Mesothelial cell of epicardium (in vitro differentiated cells): ENCODE measurements around the gene EEF2KMT. TPM values are rescaled to one million over a fixed set of nuclear protein-coding genes. Genes with fewer than 3 reads are reported as not detected.
"Not testable (repeated sequence)": the region's sequence is repeated elsewhere in the genome, so short reads cannot be mapped to it uniquely, and the experiment has no call there.

Experiments
- DNase-seq, 2 experiments: peaks; one replicate each; pipeline ENCODE4 v3.0.0; 2021; ENCODE audit warnings: low spot score in 2 of 2; ENCODE audit not compliant: unreplicated experiment in 2 of 2
- H3K27ac Mint-ChIP-seq: 2 replicates; pipeline ENCODE4 v1.8.0; 2021; ENCODE audit warnings: mixed read lengths
- H3K27me3 Mint-ChIP-seq: 2 replicates; pipeline ENCODE4 v1.8.0; 2021; ENCODE audit warnings: low read depth, mixed read lengths
- H3K36me3 Mint-ChIP-seq: 2 replicates; pipeline ENCODE4 v1.8.0; 2021; ENCODE audit warnings: mixed read lengths
- H3K4me1 Mint-ChIP-seq: 2 replicates; pipeline ENCODE4 v1.8.0; 2021; ENCODE audit warnings: mixed read lengths
- H3K4me3 Mint-ChIP-seq: 2 replicates; pipeline ENCODE4 v1.8.0; 2021; ENCODE audit warnings: mild to moderate bottlenecking, moderate library complexity, mixed read lengths
- H3K9me3 Mint-ChIP-seq: 2 replicates; pipeline ENCODE4 v1.8.0; 2021; ENCODE audit warnings: mixed read lengths
- total RNA-seq: library from RNA; stranded (reverse); gene quantifications from 3 replicates; pipeline ENCODE4 v1.2.1, GENCODE V29; 2021
- TF ChIP-seq, protein P1 (sequence below): fragments of 200-600 bp; sonication (generic); IDR thresholded peaks from one replicate; pipeline ENCODE4 v1.5.0; 2021; ENCODE audit warnings: antibody characterized with exemption; ENCODE audit not compliant: unreplicated experiment

Gene EEF2KMT
- 10.7 to 11.6 TPM (median 11.5 TPM) in 3 replicates for total RNA-seq

GRCh38 chr16:5097470-5098220 is at the start of gene EEF2KMT:
Gene EEF2KMT, minus strand, starts transcription at chr16:5097795. Its CDS starts 56 bp downstream, at chr16:5097739.
- H3K27me3 Mint-ChIP-seq, H3K36me3 Mint-ChIP-seq, H3K9me3 Mint-ChIP-seq: not testable (repeated sequence)
- Mint-ChIP-seq H3K4me3 (peak within 1 kb of the TSS; percentile 83), H3K4me1 (peaks cover 17% of the 10 kb centered on the region), H3K27ac (peak within 1 kb of the TSS; percentile 92)
- DNase-seq = peak; percentile 95 to 97

DNA sequence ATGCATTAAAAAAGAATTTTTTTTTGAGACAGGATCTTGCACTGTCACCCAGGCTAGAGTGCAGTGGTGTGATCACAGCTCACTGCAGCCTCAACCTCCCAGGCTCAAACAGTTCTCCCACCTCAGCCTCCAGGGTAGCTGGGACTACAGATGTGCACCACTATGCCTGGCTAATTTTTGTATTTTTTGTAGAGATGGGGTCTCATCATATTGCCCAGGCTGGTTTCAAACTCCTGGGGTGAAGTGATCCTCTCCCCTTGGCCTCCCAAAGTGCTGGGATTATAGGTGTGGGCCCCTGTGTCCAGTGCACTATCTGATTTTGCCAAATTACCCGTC is 47.0 kb upstream of the EEF2KMT start:
- not testable (repeated sequence) for H3K4me3 Mint-ChIP-seq, H3K36me3 Mint-ChIP-seq, DNase-seq, H3K9me3 Mint-ChIP-seq, H3K4me1 Mint-ChIP-seq, H3K27ac Mint-ChIP-seq
- peaks cover 29% of the 10 kb centered on the region for H3K27me3 Mint-ChIP-seq

DNA sequence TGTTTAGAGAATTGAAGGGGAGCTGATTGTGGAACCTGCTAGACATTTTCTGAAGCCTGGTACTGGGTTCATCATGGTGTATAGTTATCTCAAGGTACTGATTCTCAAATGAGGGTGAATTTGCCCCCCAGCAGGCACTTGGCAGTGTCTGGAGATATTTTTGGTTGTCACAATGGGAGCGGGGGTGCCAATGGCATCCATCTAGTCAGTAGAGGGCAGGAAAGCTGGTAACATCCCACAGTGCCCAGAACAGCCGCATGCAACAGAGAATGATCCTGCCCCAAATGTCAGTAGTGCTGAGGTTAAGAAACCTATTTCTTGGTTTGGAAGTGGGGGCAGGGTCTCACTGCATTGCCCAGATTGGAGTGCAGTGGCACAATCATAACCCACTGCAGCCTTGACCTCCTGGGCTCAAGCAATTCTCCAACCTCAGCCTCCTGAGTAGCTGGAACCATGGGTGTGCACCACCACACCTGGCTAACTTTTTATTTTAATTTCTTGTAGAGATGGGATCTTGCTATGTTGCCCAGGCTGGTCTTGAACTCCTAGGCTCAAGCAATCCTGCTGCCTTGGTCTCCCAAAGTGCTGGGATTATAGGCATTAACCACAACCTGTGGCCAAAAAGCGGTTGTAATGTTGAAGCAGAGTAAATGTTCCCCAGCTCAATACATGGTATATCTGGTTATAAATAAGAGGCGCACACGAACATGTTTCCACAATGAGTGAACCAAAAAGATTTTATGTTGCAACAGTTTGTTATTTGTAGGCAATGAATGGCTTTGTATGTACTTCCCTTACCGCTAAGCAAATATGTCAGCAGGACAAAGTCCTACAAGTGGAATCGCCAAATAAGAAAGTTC is 46.4 kb upstream of the EEF2KMT start:
- no peak for DNase-seq
- TF ChIP-seq, protein P1, sequence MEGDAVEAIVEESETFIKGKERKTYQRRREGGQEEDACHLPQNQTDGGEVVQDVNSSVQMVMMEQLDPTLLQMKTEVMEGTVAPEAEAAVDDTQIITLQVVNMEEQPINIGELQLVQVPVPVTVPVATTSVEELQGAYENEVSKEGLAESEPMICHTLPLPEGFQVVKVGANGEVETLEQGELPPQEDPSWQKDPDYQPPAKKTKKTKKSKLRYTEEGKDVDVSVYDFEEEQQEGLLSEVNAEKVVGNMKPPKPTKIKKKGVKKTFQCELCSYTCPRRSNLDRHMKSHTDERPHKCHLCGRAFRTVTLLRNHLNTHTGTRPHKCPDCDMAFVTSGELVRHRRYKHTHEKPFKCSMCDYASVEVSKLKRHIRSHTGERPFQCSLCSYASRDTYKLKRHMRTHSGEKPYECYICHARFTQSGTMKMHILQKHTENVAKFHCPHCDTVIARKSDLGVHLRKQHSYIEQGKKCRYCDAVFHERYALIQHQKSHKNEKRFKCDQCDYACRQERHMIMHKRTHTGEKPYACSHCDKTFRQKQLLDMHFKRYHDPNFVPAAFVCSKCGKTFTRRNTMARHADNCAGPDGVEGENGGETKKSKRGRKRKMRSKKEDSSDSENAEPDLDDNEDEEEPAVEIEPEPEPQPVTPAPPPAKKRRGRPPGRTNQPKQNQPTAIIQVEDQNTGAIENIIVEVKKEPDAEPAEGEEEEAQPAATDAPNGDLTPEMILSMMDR = no peak
- H3K4me3 Mint-ChIP-seq = no peak overlapping the region
- peaks cover 30% of the 10 kb centered on the region for H3K27me3 Mint-ChIP-seq
- no peaks in the 10 kb centered on the region for H3K36me3 Mint-ChIP-seq
- H3K4me1 Mint-ChIP-seq = no peaks in the 10 kb centered on the region
- H3K27ac Mint-ChIP-seq = no peak overlapping the region
- no peaks in the 10 kb centered on the region for H3K9me3 Mint-ChIP-seq

DNA sequence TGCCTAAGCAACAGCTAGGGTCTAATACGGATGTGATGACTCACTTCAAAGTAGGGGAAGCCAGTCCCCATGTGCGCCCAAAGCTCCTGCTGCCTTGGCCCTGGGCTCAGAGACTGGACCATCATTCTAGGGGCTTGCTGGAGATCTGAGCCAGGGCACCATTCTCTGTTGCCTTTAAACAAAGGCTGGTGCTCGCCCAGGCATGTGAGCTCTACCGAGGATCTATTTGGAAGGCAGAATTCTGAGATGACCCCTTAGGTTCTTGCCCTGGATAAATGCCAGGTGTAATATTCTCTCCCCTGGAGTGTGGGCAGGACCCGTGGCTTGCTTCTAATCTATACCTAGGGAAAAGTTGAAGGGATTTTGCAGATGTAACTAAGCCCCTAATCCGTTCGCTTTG is 42.6 kb upstream of the EEF2KMT start:
- DNase-seq, H3K9me3 Mint-ChIP-seq, H3K4me1 Mint-ChIP-seq, H3K36me3 Mint-ChIP-seq, H3K27ac Mint-ChIP-seq, H3K4me3 Mint-ChIP-seq: not testable (repeated sequence)
- peaks cover 56% of the 10 kb centered on the region for H3K27me3 Mint-ChIP-seq

DNA sequence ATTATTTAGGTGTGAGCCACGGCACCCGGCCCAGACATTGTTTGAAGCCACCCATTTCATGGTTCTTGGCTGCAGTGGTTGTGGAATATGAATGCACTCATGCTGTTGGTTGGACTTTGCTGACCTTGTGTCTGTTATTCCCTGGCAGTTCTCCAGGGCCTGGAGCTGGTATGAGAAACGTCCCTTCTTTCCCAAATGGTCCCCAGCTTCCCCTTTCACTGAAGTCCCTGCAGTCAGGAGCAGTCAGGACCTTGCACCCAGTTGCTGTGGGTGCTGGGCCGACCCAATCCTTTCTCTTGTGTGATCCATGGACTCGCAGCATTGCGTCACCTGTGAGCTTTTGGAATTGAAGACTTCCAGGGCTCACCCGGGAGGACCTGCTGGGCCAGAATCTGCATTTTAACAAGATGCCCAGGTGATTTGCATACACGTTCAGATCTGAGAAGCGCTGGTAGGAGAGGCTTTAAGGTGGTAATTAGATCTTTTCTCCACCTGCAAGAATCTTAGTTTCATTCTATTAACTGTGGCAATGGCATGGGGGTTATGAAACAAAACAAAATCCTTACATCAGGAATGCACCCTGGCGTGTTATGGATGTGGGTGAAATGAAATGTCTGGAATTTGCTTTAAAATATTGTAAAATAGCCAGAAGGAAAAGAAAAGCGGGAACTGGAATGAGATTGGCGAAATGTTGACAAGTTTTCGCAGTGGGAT is 37.3 kb upstream of the EEF2KMT start:
- Mint-ChIP-seq H3K27me3 (peaks cover 58% of the 10 kb centered on the region), H3K4me1 (peaks cover 20% of the 10 kb centered on the region)
- DNase-seq, H3K27ac Mint-ChIP-seq, H3K4me3 Mint-ChIP-seq, H3K9me3 Mint-ChIP-seq, H3K36me3 Mint-ChIP-seq: not testable (repeated sequence)

DNA sequence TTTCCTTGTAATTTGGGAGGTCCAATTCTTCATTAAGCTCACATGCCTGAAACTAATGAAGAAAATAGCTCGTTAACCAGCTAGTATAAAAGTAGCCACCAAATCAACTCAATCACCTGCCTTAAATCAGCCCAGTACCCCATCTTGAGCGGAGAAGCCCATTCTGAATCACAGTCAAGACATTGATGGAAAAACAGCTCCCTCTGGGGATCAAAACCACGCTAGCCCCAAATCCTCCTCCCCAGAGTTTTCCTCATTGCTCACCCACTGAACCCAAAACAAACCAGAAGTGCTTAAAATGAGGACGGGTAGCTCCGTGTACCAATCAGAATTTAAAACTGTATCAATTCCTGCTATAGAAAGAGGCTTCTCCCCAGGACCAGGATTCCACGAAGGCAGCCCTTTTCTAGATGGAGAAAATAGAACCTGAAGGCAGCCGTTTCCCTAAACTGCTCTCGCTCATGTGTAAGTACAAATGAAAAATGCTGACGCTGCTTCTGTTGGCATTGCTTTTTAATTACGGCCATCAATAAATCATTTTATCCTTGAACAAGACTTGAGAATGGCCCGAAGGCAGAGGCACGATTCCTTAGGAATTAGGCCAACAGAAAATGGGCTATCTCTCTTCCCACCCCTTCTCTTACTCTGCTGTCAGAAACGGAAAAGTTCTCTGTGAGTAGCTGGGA is 35.5 kb upstream of the EEF2KMT start:
- not testable (repeated sequence) for DNase-seq, H3K4me3 Mint-ChIP-seq, H3K27ac Mint-ChIP-seq, H3K9me3 Mint-ChIP-seq, H3K36me3 Mint-ChIP-seq
- Mint-ChIP-seq H3K27me3 (peaks cover 59% of the 10 kb centered on the region), H3K4me1 (peaks cover 20% of the 10 kb centered on the region)

DNA sequence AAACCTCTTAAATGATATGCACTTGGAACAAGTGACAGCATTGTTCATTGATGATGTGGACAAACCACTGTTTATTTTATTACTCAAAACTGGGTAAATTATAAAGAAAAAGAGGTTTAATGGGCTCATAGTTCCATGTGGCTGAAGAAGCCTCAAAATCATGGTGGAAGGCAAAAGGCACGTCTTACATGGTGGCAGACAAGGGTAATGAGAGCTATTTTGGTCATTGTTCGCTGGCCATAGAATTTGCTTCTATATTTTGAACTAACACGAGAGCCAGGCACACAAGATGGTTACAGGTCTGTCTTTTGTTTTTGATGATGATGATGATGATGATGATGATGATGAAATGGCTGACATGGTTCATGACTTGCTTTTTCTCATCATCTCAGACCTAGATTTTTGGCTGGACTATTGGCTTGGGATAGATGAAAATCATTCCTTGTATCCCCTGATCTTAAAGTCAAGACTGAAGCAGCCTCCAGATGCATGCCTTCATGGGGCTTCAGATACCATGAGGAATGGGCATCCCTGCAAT is 33.9 kb upstream of the EEF2KMT start:
- not testable (repeated sequence) for H3K9me3 Mint-ChIP-seq, DNase-seq, H3K4me3 Mint-ChIP-seq, H3K27ac Mint-ChIP-seq, H3K36me3 Mint-ChIP-seq
- Mint-ChIP-seq H3K27me3 (peaks cover 52% of the 10 kb centered on the region), H3K4me1 (peaks cover 20% of the 10 kb centered on the region)

- H3K36me3 Mint-ChIP-seq, H3K4me3 Mint-ChIP-seq, H3K9me3 Mint-ChIP-seq: not testable (repeated sequence)
- DNase-seq = peak; percentile 40 to 60
- Mint-ChIP-seq H3K27ac (peak overlapping the region; percentile 36), H3K27me3 (peaks cover 44% of the 10 kb centered on the region), H3K4me1 (peaks cover 12% of the 10 kb centered on the region)
Measured at GRCh38 chr16:5117300-5118087, 19.9 kb upstream of the EEF2KMT start.

DNA sequence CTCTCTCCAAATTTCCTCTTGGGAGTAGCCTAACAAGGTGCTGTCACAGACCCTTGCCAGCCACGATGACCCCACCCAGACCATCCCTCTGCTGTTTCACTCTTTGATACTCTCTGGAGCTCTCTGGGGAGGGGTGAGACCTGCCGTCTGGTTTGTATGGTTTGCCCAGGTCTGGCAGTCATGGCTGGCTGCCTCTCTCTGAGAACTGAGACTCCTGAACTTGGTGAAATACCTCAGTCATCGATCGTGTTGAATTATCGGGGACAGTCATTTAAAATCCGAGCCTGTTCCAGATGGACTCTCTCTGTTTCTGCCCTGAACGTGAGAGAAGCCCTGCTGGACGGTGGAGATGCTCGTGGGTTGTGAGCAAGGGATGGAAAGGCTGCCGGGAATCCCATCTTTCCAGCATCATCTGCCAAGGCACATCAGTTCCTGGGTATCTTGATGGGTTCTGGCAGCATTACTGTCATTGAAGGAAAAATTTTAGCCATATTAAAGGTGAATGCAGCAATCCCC is 19.2 kb upstream of the EEF2KMT start:
- not testable (repeated sequence) for H3K9me3 Mint-ChIP-seq, H3K36me3 Mint-ChIP-seq, H3K4me3 Mint-ChIP-seq, DNase-seq
- Mint-ChIP-seq H3K27me3 (peaks cover 45% of the 10 kb centered on the region), H3K4me1 (peaks cover 12% of the 10 kb centered on the region), H3K27ac (peak overlapping the region; percentile 14)

DNA sequence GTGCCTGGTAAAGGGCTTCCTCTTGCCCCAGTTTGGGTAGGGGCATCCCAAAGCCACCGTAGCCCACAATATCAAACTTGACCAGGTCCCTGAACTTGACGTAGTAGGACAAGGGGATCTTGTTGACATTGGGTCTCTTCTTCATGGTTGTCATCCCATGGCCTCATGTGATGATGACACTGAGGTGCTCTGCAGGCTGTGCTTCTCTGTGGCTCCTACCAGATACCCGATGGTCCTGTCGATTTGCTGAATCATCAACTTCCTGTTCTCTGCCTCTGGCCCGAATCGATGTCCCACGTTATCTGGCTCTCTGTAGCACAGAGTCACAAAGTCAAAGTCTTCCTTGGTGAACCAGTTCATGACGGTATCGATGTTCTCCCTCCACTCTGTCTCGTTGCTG is 13.3 kb upstream of the EEF2KMT start:
- H3K27me3 Mint-ChIP-seq = peaks cover 26% of the 10 kb centered on the region
- not testable (repeated sequence) for H3K4me1 Mint-ChIP-seq, H3K4me3 Mint-ChIP-seq, DNase-seq, H3K36me3 Mint-ChIP-seq, H3K27ac Mint-ChIP-seq, H3K9me3 Mint-ChIP-seq
